NCI-H748 (cell line): Measurements from ENCODE around the gene PLD2.

ENCODE experiments used
- DNase-seq: peaks from one replicate; lab custom pipeline; 2025; ENCODE audit not compliant: unreplicated experiment; lab: John Stamatoyannopoulos, UW

Gene PLD2

GRCh38 chr17:4833178-4833940 is 26.4 kb downstream of the PLD2 start, which contains the start of gene MINK1:
TSS of gene MINK1 (plus strand) at chr17:4833340. CDS start at chr17:4833584, 244 bp downstream.
- peak; percentile 97 for DNase-seq

GRCh38 chr17:4833941-4834680 is 27.2 kb downstream of the PLD2 start:
- peak; percentile 70 for DNase-seq

- no peak for DNase-seq
These were observed 27.7 kb downstream of the PLD2 start for GRCh38 chr17:4834681-4835020.

GRCh38 chr17:4836221-4836620 is 29.3 kb downstream of the PLD2 start:
- no peak for DNase-seq

- DNase-seq: no peak
These were observed 30.7 kb downstream of the PLD2 start for GRCh38 chr17:4837471-4838308.

GRCh38 chr17:4838309-4838785 is 31.4 kb downstream of the PLD2 start:
- no peak for DNase-seq

- no peak for DNase-seq
These were observed 32.3 kb downstream of the PLD2 start for GRCh38 chr17:4839221-4839620.

GRCh38 chr17:4839965-4840892 is 33.3 kb downstream of the PLD2 start:
- DNase-seq: no peak

GRCh38 chr17:4840893-4841242 is 33.9 kb downstream of the PLD2 start:
- DNase-seq: no peak

GRCh38 chr17:4842376-4842775 is 35.4 kb downstream of the PLD2 start:
- DNase-seq: no peak

GRCh38 chr17:4843321-4844000 is 36.5 kb downstream of the PLD2 start:
- DNase-seq: no peak

- DNase-seq: no peak
These were observed 38.2 kb downstream of the PLD2 start for GRCh38 chr17:4845118-4845517.

- no peak for DNase-seq
These were observed 39.9 kb downstream of the PLD2 start for GRCh38 chr17:4846635-4847390.

- DNase-seq: no peak
These were observed 42.1 kb downstream of the PLD2 start for GRCh38 chr17:4849011-4849536.

- no peak for DNase-seq
These were observed 43.3 kb downstream of the PLD2 start for GRCh38 chr17:4850246-4850645.

GRCh38 chr17:4851084-4851483 is 44.1 kb downstream of the PLD2 start:
- DNase-seq: no peak

GRCh38 chr17:4852567-4853207 is 45.7 kb downstream of the PLD2 start:
- no peak for DNase-seq

- DNase-seq: no peak
These were observed 46.3 kb downstream of the PLD2 start for GRCh38 chr17:4853208-4853671.
